Effector CD8-positive, alpha-beta T cell (primary cell): Measurements from ENCODE around the gene ATP6V0D1.
"Not testable (repeated sequence)": the region's sequence is repeated elsewhere in the genome, so short reads cannot be mapped to it uniquely, and the experiment has no call there.

Source experiments
- DNase-seq: peaks from one replicate; lab custom pipeline; 2025; lab: John Stamatoyannopoulos, UW

The ATP6V0D1 gene

DNA sequence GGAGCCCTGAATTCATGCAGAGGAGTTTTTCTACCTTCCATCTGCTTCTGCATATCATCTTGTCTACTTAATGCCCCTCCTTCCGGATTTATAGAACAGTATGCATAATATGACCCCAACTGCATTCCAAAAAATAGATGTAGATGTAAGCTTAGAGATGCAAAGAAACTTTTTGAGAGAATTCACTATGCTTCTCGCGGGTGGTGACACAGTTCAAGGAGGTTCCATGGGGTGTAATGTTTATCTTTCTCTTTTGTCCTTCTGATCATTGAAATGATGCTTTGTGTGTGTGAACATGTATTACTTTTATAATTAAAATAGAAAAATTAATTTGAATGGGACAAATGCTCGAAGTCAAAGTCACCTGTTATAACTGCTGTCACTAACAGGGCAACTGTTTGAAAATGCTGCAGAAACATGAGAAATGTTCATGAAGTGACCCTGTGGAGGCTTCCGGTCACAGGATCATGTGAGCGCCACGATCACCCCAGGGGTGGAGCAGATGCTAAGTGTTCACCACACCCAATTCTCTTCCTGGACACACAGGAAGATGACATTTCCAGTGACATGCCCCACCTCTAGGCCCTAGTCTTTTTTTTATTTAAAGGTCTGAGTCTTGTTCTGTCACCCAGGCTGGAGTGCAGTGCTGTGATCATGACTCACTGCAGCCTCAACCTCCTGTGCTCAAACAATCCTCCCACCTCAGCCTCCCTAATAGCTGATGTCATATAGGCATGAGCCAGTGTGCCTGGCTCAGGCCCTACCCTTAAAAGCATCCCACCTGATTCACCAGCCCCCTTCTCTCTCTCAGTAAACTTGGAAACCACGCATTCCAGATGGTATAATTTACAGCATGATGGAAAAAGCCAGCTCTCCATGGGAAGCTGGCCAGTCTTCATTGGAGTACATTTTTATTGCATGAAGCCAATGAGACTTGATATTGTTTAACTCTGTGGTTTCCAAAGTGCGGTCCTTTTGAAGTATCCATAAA lies 23.4 kb upstream of the ATP6V0D1 start:
- DNase-seq = no peak

DNA sequence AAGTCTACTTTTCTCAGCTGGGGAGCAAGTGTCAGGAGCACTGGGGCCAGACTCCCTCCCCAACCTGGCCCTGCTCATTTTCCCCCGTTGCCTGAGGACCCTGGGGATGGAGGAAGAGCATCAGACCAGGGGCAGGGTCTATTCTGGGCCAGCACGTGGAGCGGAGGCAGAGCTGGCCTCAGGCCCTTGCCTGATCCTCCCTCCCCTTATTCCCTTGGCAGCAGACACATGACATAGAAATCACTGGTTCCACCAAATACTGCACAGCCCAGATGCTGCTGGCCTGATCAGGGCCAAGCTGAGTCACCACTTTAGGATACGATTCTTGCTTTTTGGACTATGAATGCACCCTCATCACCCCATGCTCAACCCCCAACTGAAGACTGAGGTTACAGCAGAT lies 18.1 kb upstream of the ATP6V0D1 start:
- no peak for DNase-seq

DNA sequence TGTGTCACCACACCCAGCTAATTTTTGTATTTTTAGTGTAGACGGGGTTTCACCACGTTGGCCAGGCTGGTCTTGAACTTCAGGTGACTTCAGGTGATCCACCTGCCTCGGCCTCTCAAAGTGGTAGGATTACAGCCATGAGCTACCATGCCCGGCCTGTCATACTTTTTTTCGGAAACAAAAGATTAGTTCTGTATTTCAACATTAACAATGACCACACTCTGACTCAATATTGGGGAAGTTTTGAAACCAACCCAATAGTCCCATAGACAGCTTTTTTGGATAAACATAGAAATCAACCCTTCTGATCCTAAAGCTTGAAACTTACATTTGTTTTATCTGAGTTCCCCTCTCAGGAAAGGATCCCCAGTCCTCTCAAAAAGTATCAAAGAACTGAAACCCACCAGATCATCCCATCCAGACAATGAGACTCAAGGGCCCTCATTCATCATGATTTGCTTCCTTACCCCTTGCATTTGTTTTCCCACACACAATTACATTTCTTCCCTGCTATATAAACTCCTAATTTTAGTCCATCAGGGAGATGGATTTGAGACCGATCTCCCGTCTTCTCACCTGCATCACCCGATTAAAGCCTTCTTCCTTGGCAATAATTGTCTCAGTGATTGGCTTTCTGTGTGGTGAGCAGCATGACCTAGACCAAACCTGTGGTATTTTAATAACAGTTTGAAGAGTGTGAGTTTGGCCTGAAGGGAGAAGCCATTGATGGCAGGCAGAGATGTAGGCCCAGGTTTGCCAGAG lies 9.6 kb upstream of the ATP6V0D1 start:
- no peak for DNase-seq

DNA sequence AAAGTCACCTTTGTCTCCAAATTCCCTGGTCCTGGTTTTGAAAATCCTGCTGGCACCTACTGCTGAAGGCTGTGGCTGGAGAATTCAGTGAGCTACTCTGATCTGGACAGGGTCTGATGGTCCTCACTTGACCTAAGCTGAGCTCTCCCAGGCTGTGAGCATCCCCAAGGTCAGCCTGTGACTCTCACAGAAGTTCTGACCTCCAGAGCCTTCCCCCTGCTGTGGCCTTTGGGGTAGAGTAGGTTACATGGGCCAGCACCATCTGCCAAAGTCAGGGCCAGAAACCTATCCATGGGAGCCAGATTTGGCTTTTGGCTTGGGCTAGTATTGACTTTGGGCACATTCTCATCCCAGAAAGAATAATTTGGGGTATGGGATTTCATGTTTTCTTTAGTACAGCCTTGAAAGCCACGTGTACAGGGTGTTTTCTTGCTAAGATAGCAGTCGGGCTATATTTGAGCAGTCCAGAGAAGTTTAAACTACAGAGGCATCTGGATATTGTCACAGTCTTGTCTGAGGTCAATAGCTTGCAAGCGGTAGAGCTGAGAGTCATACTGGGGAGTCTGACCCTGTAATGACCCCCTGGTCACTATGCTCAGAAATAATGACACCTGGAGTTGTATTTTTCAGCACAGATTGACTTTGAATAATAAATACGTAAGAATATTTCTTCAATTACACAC lies 8.6 kb upstream of the ATP6V0D1 start:
- DNase-seq = no peak

DNA sequence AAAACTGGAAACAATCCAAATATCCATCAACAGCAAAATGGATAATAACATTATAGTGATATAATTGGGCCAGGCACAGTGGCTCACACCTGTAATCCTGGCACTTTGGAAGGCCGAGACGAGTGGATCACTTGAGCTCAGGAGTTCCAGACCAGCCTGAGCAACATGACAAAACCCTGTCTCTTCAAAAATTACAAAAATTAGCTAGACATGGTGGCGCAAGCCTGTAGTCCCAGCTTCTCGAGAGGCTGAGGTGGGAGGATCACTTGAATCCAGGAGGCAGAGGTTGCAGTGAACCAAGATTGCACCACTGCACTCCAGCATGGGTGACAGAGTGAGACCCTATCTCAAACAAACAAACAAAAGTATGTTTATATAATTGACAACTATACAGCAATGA lies 6.6 kb upstream of the ATP6V0D1 start:
- not testable (repeated sequence) for DNase-seq

DNA sequence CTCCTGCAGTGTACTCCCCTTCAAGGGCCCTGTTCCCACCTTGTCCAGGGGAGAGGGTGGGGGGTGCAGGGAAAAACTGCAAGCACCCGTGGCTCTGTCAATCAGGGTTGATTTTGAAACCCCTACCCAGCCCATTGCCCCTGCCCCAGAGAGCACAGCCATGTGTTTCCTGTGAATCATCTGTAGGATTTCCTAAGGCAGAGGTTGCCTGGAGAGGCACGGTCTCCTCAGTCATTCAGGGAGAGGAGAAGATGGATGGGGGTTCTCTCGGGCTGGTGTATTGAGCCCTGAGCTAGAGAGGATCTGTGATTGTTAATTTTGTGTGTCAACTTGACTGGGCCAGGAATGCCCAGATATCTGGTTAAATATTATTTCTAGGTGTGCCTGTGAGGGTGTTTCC lies 5.8 kb upstream of the ATP6V0D1 start:
- no peak for DNase-seq

DNA sequence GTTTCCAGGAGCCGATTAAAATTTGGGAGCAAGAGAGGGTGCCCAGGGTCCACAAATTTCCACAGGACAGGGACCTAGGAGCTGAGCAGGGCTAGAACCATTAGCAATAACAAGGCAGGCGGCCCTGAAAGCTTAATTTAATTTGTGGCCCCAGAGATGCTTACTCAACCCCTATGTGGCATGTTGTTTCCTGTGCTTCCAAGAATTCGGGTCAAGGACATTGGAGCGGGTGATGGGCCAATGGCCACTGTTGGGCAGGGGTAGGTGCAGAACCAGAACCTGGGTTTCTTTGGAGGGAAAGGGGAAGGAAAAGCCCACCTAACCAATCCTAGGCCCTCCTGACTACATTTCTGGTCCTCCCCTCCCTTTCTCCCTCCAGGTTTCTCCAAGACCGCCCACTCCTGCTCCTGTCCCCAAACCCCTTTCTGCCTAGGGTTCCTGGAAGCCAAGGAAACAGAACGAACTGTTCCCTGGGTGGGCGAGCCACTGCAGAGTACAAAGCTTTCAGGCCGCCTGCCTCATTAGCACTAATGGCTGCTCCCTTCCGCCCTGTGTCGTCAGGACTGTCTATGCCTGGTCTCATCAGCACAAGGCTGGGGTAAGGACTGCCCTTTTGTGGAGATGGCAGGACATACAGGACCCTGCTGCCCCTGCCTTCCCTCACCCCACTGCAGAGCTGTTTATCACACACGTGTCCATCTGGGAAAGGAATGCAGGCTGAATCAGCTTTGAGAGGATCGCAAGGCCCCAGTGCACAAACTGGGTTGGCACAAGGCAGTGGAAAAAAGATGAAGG lies 3.0 kb upstream of the ATP6V0D1 start:
- DNase-seq = no peak

DNA sequence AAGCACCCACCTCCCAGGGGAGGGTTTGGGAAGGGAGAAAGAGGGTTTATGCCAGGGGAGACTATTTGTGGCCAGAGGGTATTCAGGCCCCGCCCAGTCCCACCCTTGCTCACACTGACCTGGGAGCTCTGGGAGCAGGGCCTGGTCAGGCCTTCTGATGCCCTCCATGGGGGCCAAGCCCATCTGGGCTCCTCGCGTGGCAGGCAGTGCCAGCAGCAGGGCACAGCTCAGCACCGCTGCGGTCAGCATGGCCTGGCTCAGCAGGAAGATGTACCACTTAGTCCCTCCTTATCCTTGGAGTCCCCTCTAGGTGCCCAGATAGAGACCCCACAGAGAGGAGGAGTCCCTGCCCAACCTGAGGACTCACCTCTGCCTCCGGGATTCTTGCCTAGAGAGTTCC lies 2.2 kb upstream of the ATP6V0D1 start, which contains the start of gene AGRP:
Gene AGRP (minus strand): TSS at position 398 of the 400 bp plus-strand sequence. CDS start 149 bp downstream, at position 249.
- DNase-seq = no peak

DNA sequence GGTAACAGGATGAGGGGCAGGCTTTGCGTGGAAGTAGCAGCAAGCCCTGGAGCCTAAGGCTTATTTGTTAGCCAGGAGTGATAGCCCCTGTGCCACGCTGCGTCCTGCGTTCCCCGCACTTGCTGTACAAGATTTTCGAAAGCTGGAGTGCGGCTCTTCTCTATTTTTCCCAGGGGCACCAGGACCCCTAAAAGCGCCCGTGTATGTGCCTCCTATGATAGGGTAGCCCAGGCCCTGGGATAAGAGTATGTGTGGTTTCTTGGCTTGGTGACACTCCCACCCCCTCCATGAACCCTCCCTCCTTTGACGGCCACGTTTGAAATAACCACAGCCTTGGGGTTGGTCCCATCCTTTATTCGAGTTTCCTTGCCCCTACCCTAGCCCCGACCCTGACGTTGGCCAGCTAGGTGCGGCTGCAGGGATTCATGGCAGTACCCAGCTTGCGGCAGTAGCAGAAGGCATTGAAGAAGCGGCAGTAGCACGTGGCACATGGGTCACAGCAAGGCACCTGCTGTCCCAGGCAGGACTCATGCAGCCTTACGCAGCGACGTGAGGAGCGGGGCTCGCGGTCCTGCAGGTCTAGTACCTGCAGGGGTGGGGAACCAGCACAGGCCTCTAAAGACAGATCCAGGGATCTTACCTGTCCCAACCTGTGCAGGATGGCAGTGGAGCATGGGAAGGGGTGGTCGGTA lies 1.4 kb upstream of the ATP6V0D1 start:
- no peak for DNase-seq

DNA sequence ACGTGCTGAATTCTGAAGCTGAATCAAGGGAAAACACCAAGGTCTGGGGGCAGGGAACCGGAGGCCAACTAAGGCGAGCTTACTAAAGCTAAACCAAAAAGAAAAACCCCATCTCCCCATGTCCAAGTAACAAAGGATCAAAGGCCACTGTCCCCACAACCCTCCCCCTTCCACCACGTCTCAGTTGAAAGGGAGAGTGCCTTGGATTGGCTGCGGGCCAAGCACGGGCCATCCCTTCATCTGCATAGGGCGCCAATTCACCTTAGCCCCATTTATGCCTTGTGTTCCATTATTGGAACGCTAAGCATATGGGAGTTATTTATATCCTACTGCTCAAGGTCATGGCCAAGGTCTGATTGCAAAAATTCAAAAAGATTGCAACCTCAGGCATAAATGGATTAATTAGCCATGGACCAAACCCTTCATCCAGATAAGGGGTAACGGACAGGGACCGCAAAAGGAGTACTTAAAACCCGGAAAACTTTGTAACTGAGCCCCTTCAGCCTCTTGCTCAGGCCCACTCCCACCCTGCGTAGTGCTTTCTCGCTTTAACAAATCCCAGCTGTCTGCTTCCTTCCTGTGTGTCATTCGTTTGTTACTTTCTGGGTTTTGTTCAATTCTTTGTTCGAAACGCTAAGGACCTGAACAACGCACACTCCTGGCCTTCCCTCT lies 740 bp upstream of the ATP6V0D1 start:
- peak; percentile 38 for DNase-seq

DNA sequence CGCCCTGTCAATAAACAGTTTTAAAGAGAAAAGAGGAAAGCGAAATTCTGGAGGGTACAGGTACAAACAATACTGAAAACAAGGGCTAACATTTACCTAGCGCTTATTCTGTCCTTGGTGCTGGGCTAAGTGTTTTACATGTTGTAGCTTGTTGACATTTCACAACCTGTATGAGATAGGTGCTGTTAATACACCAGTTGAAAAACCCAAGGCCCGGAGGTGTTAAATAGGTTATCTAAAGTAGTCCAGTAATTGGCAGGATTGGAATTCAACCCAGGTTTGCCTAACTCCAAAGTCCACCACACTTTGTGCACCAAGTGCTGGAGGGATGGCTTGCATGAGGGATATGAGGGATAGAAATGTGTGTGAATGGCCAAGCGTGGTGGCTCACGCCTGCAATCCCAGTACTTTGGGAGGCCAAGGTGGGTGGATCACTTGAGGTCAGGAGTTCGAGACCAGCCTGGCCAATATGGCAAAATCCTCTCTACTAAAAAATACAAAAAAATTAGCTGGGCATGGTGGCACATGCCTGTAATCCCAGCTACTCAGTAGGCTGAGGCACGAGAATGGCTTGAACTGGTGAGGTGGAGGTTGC lies 2.9 kb downstream of the ATP6V0D1 start:
- no peak for DNase-seq

DNA sequence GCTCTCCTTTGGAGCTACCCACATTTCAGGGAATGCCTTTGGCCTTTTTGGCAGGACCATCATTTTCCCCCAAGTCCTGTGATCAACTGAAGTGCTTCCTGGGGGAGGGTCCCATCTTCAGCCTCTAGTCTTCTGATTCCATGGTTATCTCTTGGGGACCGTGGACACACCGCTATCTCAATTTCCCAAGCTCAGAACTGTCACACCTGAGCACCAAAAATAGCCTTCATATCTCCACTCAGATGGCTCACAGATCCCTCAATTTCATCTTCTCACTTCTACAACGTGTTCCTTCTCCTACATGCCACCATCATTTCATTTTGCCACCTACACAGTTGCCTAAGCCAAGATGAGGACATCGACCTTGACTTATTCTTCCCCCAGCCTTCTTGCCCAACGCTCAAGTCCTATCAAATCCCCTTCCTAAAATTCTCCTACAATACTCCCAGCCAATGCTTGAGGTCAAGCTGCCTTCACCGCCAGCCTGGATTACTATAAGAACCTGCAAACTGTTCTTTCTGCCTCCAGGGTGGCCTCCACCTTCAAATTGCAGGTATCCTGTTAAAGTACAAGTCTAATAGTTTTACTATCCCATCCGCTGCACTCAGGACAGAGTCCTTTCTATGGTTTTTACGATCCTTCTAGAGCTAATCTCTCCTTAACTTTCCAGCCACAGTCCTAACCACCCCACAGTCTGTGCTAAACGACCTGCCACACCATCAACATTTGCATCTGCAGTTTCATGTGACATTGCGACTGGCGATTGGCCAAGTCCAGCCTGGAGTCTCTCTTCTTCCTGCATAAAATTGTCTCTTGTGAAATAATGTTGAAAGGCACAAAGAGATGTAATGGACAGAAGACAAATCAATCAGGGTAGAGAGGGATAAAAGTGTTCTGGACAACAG lies 6.2 kb downstream of the ATP6V0D1 start:
- no peak for DNase-seq

DNA sequence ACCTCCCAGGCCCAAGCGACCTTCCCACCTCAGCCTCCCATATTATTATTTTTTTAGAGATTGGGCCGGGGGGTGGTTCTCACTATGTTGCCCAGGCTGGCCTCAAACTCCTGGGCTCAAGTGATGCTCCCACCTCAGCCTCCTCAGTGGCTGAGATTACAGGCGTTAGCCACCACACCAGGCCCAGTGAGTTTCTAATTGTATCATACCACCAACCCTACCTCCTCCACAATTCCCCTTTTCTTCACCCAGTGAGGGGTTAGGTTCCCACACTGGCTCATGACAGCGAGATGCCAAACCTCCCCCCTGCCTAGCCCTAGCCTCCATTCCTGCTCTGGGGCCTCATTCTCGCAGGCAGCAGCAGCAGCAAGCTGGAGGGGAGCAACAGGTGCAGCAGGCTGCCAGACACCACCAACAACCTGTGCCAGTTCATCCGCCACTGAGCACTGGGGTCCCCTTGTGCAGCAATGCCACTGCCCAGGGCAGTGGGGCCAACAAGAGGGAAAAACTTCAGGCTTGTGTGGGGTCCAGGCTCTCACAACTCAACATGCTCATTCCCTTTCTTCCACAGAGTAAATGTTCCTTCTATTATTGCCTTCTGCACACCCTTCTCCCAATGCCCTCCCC lies 9.1 kb downstream of the ATP6V0D1 start:
- no peak for DNase-seq

DNA sequence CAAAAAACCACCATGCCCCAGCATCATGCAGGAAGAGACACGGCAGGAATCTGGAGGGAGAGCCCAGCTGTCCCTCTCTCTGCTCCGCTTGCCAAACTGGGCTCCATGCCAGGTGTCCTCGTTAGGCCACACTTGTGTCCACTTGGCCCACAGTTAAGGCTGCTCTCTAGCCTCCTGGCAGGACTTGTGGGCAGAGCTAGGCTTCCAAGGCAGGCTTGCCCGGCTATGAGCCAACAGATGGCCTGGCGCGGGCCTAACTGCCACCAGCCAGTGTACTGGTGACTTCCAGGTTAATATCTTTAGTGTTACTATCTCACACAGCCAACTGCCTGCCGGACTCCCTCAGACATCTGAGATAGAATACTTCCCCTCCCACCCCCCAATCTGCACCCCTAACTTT lies 10.6 kb downstream of the ATP6V0D1 start:
- DNase-seq = no peak

DNA sequence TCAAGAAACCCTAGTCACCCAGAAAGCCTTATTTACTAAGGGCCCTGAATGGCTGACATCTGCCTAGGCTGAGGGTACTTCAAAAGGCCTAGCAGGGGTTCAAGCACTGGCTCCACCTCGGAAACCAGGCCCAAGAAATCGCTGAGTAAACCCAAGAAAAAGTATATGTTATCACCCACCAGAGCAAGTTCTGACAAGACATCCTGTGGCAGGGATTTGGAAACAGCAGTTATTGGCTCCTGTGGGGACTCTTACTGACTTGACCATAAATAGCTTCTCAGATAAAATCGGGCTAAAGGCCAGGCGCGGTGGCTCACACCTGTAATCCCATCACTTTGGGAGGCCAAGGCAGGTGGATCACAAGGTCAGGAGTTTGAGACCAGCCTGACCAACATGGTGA lies 12.2 kb downstream of the ATP6V0D1 start:
- no peak for DNase-seq

DNA sequence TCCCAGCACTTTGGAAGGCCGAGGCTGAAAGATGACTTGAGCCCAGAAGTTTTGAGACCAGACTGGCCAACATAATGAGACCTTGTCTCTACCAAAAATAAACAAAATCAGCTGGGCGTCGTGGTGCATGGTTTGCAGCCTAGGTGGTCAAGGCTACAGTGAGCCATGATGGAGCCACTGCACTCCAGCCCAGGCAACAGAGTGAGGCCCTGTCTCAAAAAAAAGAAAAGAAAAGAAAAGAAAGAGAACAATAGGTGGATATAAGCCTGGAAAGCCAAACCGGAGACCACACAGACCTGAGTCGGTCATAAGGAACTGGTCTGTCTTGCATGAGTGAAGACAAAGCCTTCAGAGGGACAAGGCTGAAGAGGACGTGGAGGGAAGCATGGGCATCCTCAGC lies 14.4 kb downstream of the ATP6V0D1 start:
- DNase-seq = no peak

DNA sequence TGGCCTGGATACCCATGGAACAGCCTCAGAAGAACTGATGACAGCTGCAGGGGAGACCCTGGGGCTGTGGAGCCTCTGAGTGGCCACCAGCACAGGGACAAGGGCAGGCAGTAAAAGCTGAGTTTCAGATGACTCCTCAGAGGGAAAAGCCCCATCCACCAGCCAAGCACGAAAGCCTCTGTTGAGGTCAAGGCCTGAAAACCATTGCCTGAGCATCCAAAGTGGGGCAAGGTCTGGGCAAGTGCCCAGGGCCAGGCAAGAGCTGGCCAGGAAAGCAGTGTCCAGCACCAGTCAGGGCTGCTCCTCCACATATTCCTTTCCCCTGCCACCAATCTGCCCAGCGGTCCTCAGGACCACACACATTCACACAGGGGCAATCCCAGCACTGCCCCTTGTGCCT lies 16.4 kb downstream of the ATP6V0D1 start:
- DNase-seq = no peak

DNA sequence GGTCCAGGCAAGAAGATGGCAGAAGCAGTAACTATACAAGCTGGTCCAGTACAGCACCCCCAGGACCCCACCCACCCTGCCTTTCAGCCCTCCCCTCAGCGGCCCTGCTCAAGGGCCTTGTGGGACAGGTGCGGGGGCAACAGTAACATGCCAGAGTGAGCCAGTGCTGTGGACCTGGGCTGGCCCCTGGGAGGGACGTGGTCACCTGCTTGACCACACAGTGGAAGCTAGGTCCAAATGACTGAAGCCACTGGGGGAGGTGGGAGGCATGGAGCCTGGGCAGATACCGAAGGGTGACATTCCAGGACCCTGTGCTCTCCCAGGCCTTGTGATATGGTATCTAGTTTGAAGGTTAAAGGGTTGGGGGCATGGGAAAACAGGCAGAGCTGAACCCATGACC lies 17.3 kb downstream of the ATP6V0D1 start:
- DNase-seq = no peak
